VCaP (cell line): ENCODE results near the gene XKR7.
A peak's percentile ranks its signal among the peaks of the same experiment; 100 is the strongest.
"Not testable (repeated sequence)": the region's sequence is repeated elsewhere in the genome, so short reads cannot be mapped to it uniquely, and the experiment has no call there.

ENCODE experiments used
- H3K27ac ChIP-seq: fragments of 450-650 bp; 2 replicates; pipeline ENCODE4 v1.5.1; 2017
- CTCF ChIP-seq: fragments of 450-650 bp; conservative IDR thresholded peaks from 2 replicates; pipeline ENCODE4 v1.5.1; 2017; ENCODE audit warnings: mild to moderate bottlenecking, moderate library complexity

The XKR7 gene

GRCh38 chr20:32031007-32031958 lies 63.3 kb downstream of the XKR7 start:
- H3K27ac ChIP-seq = no peak overlapping the region
- TF ChIP-seq CTCF = peak; percentile 97

DNA sequence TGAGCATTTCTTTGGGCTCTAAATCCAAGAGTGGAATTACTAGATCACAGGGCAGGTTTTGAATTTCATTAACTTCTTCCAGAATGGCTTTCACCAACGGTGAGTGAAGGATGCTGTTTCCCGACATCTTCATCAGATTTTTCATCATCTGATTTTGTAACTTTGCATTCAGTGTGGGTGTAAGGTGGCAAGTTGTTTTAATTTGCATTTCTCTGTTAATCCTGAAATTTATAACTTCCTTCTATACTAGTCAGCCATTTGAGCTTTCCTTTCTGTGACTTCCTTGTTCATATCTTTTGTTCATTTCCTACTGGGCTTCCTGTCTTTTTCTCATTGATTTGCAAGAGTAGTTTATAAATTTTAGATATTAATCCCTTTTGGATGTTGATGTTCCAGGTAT lies 65.4 kb downstream of the XKR7 start:
- no peak overlapping the region for H3K27ac ChIP-seq
- TF ChIP-seq CTCF = no peak

- not testable (repeated sequence) for H3K27ac ChIP-seq
Observed at GRCh38 chr20:32033721-32034120, 65.8 kb downstream of the XKR7 start.

DNA sequence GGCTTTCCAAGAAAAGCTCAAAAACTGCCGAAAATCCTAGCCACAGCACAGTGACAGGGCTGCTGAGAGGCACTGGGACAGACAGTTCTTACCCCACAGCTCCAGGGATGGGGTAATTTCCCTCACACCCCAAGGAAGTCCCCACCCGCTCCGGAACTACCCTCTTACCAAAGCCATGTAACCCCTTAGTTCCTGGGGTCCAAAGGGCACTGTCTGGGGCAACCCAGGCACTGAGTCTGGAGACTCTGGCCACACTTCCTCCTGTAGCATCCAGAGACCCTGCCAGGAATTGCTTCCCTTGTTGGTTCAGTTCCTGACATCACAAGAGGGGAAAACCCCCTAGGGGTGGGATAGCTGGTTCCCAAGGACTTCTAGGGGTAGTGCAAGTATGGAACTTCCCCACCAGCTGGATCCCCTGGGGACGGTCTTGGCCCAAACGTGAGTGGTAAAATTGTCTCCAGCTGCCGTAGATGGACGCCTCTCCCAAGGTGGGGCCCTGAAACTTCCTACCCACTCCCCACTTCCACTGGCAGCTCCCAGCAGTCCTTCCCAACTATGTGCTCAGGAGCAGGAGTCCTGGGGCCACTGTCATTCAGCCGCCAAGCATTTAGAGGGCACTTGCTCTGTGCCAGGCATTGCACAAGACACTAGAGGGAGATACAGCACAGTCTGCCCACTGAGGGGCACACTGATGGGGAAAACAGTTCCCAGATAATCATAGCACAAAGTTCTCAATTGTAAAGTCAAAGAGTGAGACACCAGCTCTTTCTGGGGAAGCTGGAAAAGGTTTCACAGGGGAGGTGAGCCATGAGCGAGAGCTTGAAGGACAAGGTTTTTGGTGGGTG lies 66.9 kb downstream of the XKR7 start:
- TF ChIP-seq CTCF = peak; percentile 55
- H3K27ac ChIP-seq = no peak overlapping the region

DNA sequence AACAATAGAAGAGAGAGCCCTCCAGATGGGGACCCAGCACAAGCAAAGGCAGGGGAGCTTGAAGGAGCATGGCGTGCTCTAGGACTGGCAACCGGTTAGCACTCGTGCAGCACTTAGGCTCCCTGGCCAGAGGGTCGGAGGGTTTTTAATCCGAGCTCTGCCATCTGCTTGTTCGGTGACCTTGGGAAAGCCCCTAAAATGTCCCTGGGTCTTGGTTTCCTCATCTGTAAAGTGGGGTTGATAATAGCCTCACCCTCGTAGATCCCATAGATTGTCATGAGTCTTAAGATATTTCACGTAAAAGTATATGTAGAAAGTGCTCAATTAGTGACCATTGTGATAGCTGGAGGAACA lies 67.5 kb downstream of the XKR7 start:
- H3K27ac ChIP-seq = no peak overlapping the region
- no peak for TF ChIP-seq CTCF

DNA sequence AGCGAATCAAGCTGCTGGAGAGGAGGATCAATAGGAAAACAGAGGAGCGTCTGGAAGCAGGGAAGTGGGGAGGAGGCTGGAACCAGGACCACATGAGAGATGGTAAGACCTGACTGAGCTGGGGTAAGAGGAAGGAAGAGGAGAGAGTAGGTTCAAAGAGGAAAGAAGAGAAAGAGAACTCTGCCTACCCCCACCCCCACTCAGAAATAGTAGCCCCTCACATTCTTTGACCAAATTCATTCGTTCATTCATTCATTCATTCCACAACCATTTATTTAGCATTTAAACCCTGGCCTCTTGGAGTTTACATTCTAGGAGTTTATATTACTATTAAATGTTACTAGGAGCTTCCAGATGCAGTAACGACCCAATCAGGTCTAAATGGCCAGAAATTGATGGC lies 68.3 kb downstream of the XKR7 start:
- TF ChIP-seq CTCF = no peak
- no peak overlapping the region for H3K27ac ChIP-seq

- no peak for TF ChIP-seq CTCF
- no peak overlapping the region for H3K27ac ChIP-seq
Observed at GRCh38 chr20:32036716-32037485, 69.0 kb downstream of the XKR7 start.
